SHP77 treated with DMSO at 0.1 percent for 48 hours (cell line): ENCODE data around the gene SKOR2.
"Not testable (repeated sequence)": the region's sequence is repeated elsewhere in the genome, so short reads cannot be mapped to it uniquely, and the experiment has no call there.

Source experiments
- DNase-seq: peaks from one replicate; lab custom pipeline; 2025; lab: John Stamatoyannopoulos, UW

The SKOR2 gene

GRCh38 chr18:47203626-47204464, 47.6 kb downstream of the SKOR2 start:
- no peak for DNase-seq

- not testable (repeated sequence) for DNase-seq
These were observed 55.5 kb downstream of the SKOR2 start for GRCh38 chr18:47195961-47196360.

GRCh38 chr18:47191961-47192360, 59.5 kb downstream of the SKOR2 start:
- DNase-seq: no peak

GRCh38 chr18:47187721-47188120, 63.7 kb downstream of the SKOR2 start:
- no peak for DNase-seq

GRCh38 chr18:47184419-47185050, 66.9 kb downstream of the SKOR2 start:
- DNase-seq: peak; percentile 54

GRCh38 chr18:47182156-47182555, 69.3 kb downstream of the SKOR2 start:
- DNase-seq: not testable (repeated sequence)

- DNase-seq: no peak
These were observed 70.7 kb downstream of the SKOR2 start for GRCh38 chr18:47180765-47181164.

GRCh38 chr18:47179520-47179919, 71.9 kb downstream of the SKOR2 start:
- peak; percentile 75 for DNase-seq

GRCh38 chr18:47175898-47176575, 75.4 kb downstream of the SKOR2 start, which contains the start of gene IER3IP1:
Gene IER3IP1, minus strand, starts transcription at chr18:47176364. Its CDS starts 87 bp downstream, at chr18:47176277.
- DNase-seq: peak; percentile 87

GRCh38 chr18:47175283-47175897, 76.1 kb downstream of the SKOR2 start:
- no peak for DNase-seq

- no peak for DNase-seq
These were observed 76.8 kb downstream of the SKOR2 start for GRCh38 chr18:47174545-47175116.

GRCh38 chr18:47172476-47172875, 79.0 kb downstream of the SKOR2 start:
- DNase-seq: no peak

- no peak for DNase-seq
These were observed 82.5 kb downstream of the SKOR2 start for GRCh38 chr18:47168913-47169312.

- DNase-seq: no peak
These were observed 83.0 kb downstream of the SKOR2 start for GRCh38 chr18:47168509-47168908.

- no peak for DNase-seq
These were observed 85.2 kb downstream of the SKOR2 start for GRCh38 chr18:47166294-47166693.

- no peak for DNase-seq
These were observed 88.2 kb downstream of the SKOR2 start for GRCh38 chr18:47163241-47163640.

GRCh38 chr18:47160256-47160655, 91.2 kb downstream of the SKOR2 start:
- DNase-seq: no peak

GRCh38 chr18:47158404-47158803, 93.1 kb downstream of the SKOR2 start:
- not testable (repeated sequence) for DNase-seq
